Activated CD4-positive, alpha-beta T cell treated with anti-CD3 and anti-CD28 coated beads for 1 hour (primary cell): ENCODE results near the gene ZEB2.

Experiments used
- DNase-seq: peaks from one replicate; pipeline ENCODE4 v3.0.0-alpha.2; 2020

Gene ZEB2

GRCh38 chr2:144343145-144343544 is 176.8 kb downstream of the ZEB2 start:
- DNase-seq, result no peak

- DNase-seq, result no peak
These were observed 178.4 kb downstream of the ZEB2 start for GRCh38 chr2:144341538-144341937.

GRCh38 chr2:144339048-144339447 is 180.9 kb downstream of the ZEB2 start:
- DNase-seq, result no peak

- no peak for DNase-seq
These were observed 185.4 kb downstream of the ZEB2 start for GRCh38 chr2:144334551-144334950.
